ENCODE measurements around the gene SGMS1.
"Not testable (repeated sequence)": the region's sequence is repeated elsewhere in the genome, so short reads cannot be mapped to it uniquely, and the experiment has no call there.

The SGMS1 gene

DNA sequence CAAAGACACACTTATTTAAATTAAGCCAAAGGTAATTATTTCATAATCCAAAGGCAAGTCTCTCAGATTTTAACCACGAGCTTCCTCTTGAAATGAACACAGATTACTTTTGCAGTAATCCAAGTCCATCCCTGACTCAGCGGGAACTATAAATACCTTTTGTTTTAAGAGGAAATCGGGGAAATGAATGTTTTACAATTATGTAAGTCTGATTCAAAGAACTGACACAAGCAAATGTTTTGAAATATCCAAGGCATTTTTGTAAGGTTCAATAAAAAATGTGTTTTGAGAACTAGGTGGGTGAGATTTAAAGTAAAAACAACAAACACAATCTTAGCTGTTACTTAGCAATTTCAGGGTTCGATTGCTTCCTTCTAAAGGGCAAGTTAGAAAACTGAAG is 192.6 kb downstream of the SGMS1 start:
- no peak for TF ChIP-seq POLR2A (IDR thresholded peaks at IDR 0.05; ENCODE audit: low read depth, low read length)
- TF ChIP-seq TAF1 (IDR thresholded peaks at IDR 0.05; ENCODE audit: borderline replicate concordance, low read depth, low read length): no peak
- TF ChIP-seq POLR2AphosphoS5 (IDR thresholded peaks at IDR 0.05; ENCODE audit: low read depth, low read length): no peak
- no peak for FAIRE-seq
- no peak for DNase-seq (ENCODE audit: insufficient read length)

DNA sequence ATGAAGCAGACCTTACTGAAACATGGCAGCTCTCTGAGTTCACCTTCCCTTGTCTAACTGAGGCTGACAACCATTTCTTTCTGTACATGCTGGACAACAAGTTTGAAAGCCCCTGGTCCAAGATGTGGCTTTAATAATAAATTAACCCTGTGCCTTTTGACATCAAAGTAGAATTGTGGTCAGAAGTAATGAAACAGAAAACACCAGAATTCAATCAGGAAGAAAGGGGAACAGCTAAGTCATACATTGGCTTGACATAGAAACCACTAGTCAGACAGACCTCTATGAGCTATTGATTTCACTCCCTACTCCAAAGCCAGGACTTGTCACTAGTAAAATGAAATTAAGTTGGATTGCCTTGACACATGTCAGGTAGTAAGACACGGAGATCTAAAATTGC is 197.3 kb downstream of the SGMS1 start:
- no peak for FAIRE-seq
- no peak for TF ChIP-seq POLR2AphosphoS5 (IDR thresholded peaks at IDR 0.05; ENCODE audit: low read depth, low read length)
- TF ChIP-seq TAF1 (IDR thresholded peaks at IDR 0.05; ENCODE audit: borderline replicate concordance, low read depth, low read length): no peak
- TF ChIP-seq POLR2A (IDR thresholded peaks at IDR 0.05; ENCODE audit: low read depth, low read length): no peak
- DNase-seq (ENCODE audit: insufficient read length): no peak

DNA sequence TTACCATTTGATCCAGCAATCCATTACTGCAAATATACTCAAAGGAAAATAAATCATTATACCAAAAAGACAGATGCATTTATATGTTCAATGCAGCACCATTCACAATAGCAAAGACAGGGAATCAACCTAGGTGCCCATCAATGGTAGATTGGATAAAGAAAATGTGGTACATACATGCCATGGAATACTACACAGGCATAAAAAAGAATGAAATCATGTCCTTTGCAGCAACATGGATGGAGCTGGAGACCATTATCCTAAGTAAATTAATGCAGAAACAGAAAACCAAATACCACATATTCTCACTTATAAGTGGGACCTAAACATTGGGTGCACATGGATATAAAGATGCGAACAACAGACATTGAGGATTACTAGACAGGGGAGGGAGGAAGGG is 198.5 kb downstream of the SGMS1 start:
- not testable (repeated sequence) for FAIRE-seq; DNase-seq (ENCODE audit: insufficient read length)

DNA sequence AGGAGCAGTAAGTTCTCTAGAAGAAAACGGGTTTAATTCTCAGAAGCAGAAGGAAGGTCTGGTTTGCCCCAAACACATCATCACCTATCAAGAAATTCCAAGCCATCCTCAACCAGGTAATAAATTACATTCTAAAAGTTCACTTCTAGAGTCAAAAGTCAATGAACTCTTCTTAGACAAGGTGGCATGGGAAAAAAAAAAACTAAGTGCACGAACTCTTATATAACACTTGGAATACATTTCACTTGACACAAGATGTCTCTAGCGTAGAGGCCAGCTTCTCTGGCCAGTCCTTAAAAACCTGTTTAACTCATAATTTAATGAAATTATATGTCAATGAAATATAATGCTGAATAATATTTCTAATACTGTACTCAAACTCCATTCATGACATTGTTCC is 200.3 kb downstream of the SGMS1 start:
- TF ChIP-seq POLR2AphosphoS5 (IDR thresholded peaks at IDR 0.05; ENCODE audit: low read depth, low read length) (no peak), POLR2A (IDR thresholded peaks at IDR 0.05; ENCODE audit: low read depth, low read length) (no peak), TAF1 (IDR thresholded peaks at IDR 0.05; ENCODE audit: borderline replicate concordance, low read depth, low read length) (no peak)
- no peak for FAIRE-seq
- DNase-seq (ENCODE audit: insufficient read length): no peak

DNA sequence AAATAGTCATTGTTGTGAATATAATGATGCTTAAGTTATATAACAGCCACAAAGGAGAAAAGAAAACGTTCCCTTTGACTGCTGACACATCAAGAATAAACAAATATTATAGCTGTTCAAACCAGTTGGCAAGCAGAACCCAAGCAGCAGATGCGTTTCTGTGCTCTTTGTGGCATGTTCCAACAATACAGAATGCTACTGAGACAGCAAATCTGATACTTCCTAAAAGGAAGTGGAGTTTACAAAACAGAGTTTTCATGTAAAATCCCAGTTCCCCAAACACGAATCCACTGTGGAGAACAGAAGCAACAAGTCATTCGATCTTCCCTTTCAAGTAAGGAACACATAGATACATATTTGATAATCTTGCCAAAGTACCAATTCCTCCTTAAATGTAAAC is 201.5 kb downstream of the SGMS1 start:
- no peak for TF ChIP-seq POLR2AphosphoS5 (IDR thresholded peaks at IDR 0.05; ENCODE audit: low read depth, low read length)
- no peak for DNase-seq (ENCODE audit: insufficient read length)
- FAIRE-seq: peak; percentile 27

DNA sequence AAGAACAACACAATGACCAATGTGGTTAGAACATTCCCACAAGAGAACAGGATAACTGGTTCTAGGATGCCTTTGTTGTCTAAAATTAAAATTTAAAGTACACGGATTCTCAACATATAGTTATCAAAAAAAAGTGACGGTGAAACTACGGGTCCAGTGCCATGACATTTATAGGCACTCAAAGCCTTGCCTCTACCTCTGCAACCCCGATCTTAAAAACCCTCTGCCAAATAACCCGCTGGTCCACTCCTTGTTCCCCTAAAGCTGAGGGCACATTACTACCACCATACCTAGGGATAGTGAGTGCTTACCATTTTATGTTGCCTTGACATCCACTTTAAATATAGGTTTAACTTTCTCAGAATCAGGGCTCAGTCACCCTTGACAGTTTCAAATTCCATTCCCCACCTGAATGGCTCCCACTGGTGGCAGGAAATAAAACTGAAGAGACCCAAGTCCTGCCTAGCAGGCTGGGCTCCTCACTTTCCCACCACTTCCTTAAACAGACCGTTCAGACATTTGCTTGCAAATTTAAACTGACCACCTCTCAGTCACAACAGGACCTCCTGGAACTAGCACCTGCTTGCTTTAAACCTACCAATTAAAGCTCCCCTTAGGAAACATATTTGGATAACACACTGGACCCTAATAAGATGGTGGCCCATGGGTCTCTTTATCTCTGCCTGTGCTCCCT is 202.6 kb downstream of the SGMS1 start:
- TF ChIP-seq POLR2AphosphoS5 (IDR thresholded peaks at IDR 0.05; ENCODE audit: low read depth, low read length) (no peak), TAF1 (IDR thresholded peaks at IDR 0.05; ENCODE audit: borderline replicate concordance, low read depth, low read length) (no peak), POLR2A (IDR thresholded peaks at IDR 0.05; ENCODE audit: low read depth, low read length) (no peak)
- no peak for DNase-seq (ENCODE audit: insufficient read length)
- peak; percentile 90 for FAIRE-seq

DNA sequence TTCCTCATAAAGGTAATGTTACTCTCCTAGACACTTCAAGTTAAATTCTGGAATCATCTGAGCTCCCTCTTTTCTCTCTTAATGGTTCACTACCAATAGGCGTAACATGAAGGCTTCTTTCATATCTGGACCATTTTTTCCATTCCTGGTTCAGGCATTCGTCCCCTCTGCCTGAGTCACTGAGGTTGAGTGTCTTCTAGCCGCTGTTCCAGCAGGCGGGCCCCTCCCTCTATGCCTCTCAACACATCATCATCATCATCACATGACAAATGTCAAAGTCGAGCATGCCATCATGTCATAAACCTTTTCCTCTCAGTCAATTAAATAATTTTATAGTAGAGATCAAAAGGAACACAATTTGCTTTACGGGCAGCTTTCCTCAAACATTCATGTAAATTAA is 203.6 kb downstream of the SGMS1 start:
- FAIRE-seq: no peak
- DNase-seq (ENCODE audit: insufficient read length): no peak
- TF ChIP-seq TAF1 (IDR thresholded peaks at IDR 0.05; ENCODE audit: borderline replicate concordance, low read depth, low read length): no peak

DNA sequence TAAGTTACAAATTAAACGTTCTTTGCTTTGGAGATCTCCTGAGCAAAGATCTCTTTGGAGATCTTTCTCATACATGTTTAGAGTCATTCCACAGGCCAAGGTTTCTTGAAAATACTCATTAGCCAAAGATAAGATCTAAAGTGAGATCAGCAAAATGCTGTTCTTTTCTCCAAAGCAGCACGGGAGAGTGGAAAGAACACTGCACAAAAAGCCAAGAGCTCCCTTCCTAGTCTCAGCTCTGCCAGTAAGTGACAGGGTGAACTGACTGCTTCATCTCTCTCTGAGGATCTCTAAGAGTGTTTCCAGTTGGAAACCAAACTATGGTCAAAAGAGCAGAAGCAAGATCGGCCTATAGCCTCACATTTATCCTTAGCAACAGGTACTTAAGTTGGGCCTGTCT is 204.0 kb downstream of the SGMS1 start:
- DNase-seq (ENCODE audit: insufficient read length) (no peak), FAIRE-seq (no peak)
- TF ChIP-seq TAF1 (IDR thresholded peaks at IDR 0.05; ENCODE audit: borderline replicate concordance, low read depth, low read length): no peak
- TF ChIP-seq POLR2AphosphoS5 (IDR thresholded peaks at IDR 0.05; ENCODE audit: low read depth, low read length): no peak
- TF ChIP-seq POLR2A (IDR thresholded peaks at IDR 0.05; ENCODE audit: low read depth, low read length): no peak

DNA sequence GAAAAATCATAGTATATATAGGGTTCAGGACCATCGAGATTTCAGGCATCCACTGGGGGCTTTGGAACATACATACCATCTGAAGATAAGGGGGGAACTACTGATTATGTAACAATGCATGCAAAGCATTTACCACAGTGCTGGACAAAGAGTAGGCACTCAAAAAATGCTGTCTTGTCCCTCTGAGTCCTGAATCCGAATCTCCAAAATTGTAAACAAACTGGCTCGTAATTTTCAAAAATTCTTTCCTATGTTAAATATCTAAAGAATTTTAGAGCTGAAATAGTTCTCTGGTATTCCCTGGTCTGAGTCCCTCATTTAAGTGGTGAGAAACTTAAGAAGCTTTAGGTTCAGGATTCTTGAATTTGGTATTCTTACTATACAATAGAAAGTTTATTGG is 204.7 kb downstream of the SGMS1 start:
- DNase-seq (ENCODE audit: insufficient read length): no peak
- TF ChIP-seq TAF1 (IDR thresholded peaks at IDR 0.05; ENCODE audit: borderline replicate concordance, low read depth, low read length) (no peak), POLR2AphosphoS5 (IDR thresholded peaks at IDR 0.05; ENCODE audit: low read depth, low read length) (no peak)
- FAIRE-seq: no peak

DNA sequence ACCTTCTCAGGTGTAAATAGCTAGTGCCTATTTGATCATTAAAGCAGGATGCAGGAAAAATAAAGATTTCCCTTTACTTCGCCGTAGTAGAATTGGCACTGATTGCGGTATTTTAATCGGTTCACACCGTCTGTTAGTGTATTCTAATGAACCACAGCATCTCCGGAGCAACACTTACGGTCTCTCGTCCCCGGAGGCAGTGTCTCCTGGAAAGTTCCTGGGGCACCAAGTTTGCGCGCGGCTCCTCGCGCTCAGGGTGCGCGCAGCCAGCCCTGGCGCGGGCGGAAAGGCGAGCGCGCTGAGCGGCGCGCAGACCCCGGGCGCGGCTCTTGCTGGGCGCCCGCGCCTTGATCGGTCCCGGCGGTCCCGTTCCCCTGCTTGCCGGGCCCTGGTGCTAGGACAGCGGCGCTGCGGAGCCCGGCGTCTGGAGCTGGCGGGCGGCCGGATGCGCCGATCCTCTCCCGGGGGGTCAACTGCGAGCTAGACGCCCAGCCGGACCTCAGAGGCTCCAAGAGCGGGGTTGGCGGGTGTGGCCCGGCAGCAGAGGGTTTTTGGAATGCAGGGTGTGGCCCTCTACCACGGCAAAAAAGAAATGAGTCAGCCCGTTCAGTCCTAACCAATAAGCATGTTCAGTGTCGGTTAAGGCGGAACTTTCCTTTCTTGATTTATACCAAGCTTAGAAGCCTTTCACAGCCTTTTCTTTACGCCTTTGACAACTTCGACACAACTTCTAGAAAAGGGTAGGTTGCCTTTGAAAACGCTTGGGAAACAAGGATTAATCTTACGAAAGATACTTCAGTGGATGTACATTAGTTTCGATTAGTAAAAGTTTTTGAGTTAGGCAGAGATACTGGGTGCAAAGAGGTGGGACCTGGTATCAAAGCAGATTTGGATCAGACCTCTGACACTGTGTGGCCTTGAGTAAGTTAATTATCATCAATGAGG is 205.6 kb downstream of the SGMS1 start:
- FAIRE-seq (peak; percentile 24), DNase-seq (ENCODE audit: insufficient read length) (peak; percentile 56)
- 0 out of 2 replicates have a peak, but pooled peaks have one; percentile 42 for TF ChIP-seq TAF1 (IDR thresholded peaks at IDR 0.05; ENCODE audit: borderline replicate concordance, low read depth, low read length)
- TF ChIP-seq POLR2AphosphoS5 (IDR thresholded peaks at IDR 0.05; ENCODE audit: low read depth, low read length): peak; percentile 10; the same call in 1 of the 2 replicates
- TF ChIP-seq POLR2A (IDR thresholded peaks at IDR 0.05; ENCODE audit: low read depth, low read length): peak; percentile 73

DNA sequence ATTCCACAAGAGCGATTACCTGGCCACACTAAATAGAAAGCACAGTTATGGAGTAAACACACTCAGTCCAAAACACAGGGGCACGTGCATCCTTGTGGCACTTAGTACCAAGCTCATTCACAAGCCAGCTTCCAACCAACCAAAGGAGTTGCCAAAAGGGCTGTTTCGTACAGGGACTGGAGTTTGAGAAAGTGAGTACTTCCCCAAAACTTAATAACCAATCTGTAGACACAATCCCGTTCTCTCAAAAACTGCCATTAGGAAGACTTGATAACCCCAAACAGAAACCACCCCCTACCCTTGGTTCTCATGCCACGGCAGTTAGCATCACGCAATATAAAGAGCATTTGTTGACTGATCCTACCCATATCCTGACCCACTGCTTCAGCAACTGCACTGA is 206.3 kb downstream of the SGMS1 start:
- no peak for DNase-seq (ENCODE audit: insufficient read length)
- peak; percentile 85 for FAIRE-seq
- TF ChIP-seq POLR2AphosphoS5 (IDR thresholded peaks at IDR 0.05; ENCODE audit: low read depth, low read length) (no peak), TAF1 (IDR thresholded peaks at IDR 0.05; ENCODE audit: borderline replicate concordance, low read depth, low read length) (no peak), POLR2A (IDR thresholded peaks at IDR 0.05; ENCODE audit: low read depth, low read length) (no peak)

DNA sequence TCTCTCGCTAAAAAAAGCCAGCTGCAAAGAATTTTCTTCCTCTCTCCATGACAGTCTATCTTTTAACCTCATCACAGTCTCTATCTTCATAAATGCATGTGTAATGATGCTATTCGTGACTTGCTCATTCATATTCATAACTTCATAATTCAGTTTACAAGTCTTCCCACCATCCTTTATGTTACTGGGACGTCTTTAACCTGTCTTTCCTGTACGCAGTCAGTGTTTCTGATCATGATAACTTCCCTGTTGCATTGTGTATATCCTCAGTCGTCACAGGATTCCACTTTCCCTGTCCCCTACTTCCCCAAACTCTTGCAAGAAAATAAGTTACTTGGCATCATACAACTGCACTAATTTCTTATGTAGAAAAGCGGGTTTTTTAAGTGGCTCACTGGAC is 206.9 kb downstream of the SGMS1 start:
- TF ChIP-seq TAF1 (IDR thresholded peaks at IDR 0.05; ENCODE audit: borderline replicate concordance, low read depth, low read length): no peak
- TF ChIP-seq POLR2A (IDR thresholded peaks at IDR 0.05; ENCODE audit: low read depth, low read length): no peak
- no peak for TF ChIP-seq POLR2AphosphoS5 (IDR thresholded peaks at IDR 0.05; ENCODE audit: low read depth, low read length)
- DNase-seq (ENCODE audit: insufficient read length) (no peak), FAIRE-seq (no peak)
